GM19452 (cell line): ENCODE data around the gene CIZ1.
"Not testable (repeated sequence)": the region's sequence is repeated elsewhere in the genome, so short reads cannot be mapped to it uniquely, and the experiment has no call there.

Experiments
- ATAC-seq: cut with Tn5 transposase; IDR thresholded peaks from one replicate; pipeline ENCODE4 v1.9.1; 2021; ENCODE audit not compliant: unreplicated experiment

Gene CIZ1

DNA sequence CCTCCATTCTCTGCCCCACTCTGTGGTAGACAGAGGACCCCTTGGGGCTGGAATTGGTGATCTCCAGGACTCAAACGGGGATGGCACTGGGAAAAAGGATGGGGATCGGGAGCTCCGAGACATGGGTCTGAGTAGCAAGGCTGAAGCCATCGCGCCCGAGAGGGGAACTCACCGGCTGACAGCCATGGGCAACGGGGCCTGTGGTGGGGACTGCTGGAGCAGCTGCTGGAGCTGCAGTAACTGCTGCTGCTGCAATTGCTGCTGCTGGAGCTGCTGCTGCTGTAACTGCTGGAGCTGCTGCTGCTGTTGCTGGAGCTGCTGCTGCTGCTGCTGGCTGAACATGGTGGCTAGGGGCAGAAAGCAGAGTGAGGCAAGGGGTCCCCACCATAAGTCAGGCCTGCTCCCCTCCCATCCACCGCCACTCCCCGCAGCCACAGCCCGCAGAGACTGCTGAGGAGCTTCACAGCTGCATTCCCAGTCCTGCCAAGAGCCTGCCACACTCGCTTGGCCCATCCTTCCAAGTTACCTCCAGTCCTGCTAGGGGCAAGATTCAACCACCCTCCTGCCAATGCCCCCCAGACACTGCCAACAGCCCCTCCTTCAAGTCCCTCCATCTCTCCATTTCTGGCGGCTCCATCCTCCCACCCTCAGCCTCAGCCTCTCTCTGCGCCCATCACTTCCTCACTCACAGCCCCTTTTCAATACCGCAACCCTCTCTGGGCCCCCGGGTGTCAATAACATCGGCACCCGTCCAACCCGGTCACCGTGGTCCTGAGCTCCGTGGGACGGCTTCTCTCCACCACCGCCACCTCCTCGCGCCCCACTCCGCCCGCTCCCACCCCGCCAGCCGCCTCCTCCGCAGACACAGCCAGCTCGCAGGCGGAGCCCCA lies 611 bp downstream of the CIZ1 start:
- peak; percentile 33 for ATAC-seq

DNA sequence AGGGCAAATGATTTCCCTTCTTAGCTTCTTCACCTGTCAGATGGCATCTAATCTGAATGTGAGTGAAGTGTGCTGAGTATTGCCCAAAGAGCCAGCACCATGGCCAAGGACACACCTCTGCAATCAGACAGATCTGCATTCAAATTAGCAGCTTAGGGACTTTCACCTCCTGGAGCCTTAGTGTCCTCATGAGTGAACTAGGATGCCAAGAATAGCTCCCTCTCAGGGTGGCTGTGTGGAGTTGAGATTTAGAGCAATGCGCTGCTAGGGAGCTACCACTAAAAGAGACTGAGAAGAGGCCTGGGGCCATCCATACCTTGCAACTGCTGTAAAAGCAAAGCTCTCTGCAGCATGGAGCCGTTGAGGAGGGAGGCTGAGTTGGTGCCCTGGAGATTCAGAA lies 1.4 kb downstream of the CIZ1 start:
- ATAC-seq: no peak

DNA sequence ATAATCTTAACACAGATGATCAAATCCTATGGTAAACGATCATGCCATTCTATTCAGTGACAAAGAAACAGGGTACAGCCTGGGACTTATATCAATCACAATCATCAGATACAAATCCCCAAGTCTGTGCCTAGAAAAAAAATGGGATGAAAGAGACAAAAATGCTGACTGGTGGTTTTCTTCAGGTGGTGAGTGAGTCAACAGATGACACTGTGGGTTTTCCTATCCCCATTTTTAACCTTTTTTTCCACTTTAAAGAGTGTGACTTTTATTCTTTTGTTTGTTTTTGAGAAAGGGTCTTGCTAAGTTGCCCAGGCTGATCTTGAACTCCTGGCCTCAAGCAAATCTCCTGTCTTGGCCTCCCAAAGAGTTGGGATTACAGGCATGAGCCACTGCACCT lies 3.2 kb downstream of the CIZ1 start:
- no peak for ATAC-seq

DNA sequence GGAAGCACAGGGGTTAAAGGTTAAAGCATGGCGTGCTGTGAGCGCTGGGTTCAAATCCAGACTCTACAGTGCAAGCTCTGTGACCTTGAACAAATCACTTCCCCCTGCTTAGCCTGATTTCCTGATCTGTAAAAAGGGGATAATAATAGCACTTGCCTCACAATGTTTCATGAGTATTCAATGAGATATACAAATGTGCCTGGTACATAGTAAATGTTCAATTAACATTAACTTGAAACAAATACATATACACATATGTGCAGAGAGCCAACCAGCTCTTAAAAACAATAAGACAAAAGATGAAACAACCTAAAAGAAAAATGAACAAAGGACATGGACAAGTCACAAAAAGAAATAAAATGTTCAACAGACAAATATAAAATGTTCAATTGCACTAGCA lies 4.0 kb downstream of the CIZ1 start:
- ATAC-seq: no peak

DNA sequence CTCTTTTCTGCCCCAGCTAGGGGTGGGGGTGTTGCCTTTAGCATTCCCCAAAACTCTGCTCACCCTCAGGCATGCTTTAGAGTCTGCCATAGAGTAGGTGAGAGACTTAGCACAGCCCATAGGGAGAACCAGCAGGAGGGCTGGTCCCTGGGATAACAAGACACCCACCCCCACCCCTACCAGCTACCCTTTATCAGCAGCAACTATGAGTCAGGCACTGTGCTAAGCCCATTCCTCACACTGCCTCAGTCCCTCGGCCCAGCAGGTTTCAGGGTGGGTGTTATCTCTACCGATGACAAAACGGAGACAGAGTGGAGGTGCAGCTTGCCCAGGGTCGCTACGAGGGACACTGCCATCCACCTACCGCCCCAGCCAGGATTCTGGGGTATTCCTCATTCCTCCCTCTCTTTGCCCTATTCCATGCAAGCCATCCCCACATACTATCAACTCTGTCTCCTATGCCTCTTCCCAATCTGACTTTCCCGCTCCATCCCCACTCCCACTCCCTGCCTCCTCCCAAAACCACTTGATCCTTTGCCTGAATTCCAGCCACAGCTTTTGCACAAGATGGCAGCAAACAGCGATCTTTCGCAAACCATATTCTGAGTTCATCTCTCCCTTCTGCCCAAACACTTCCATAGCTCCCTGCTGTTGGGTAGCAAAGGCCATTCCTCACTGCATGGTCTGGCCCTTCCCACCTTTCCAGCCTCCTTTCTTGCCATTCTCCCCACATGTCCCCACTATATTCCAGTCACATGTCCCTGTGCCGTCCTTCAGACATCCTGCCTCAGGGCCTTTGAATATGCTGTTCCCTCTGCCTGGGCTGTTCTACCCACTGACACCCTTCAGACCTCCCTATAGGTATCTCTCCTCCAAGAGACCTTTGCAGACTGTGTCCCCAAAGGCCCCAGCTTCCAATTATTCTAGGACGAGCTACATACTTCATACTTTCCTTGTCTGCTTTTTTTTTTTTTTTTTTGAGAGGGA lies 5.1 kb downstream of the CIZ1 start:
- no peak for ATAC-seq

DNA sequence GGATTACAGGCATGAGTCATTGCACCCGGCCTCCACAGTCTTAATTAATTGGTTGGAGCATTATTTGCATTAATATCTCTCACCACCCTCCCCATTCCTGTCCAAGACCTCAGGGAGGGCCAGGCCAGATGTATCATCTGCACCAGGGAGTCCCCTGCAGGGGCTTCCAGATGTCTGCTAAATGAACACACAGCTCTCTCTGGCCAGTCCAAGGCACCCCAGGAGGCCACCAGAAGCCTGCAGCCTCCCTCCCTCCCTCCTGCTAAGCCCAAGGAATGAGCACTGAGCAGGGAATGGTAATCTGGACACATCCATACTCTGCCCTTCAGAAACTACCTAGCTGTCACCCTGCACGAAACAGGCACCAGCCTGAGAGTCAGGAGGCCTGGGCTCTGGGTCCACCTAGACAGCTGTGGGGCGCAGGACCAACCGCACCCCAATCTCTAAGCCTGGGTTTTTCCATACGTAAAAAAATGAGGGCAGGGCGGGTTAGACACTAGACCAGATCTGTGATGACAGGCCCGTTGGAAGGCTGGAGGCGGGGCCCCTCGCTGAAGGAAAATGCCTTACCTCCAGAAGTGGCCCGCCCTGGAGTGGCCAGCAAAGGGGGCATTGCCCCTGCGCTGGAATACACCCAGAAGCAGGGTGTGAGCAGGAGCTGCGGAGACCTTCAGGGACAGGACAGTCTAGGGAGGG lies 8.3 kb downstream of the CIZ1 start:
- ATAC-seq: no peak

DNA sequence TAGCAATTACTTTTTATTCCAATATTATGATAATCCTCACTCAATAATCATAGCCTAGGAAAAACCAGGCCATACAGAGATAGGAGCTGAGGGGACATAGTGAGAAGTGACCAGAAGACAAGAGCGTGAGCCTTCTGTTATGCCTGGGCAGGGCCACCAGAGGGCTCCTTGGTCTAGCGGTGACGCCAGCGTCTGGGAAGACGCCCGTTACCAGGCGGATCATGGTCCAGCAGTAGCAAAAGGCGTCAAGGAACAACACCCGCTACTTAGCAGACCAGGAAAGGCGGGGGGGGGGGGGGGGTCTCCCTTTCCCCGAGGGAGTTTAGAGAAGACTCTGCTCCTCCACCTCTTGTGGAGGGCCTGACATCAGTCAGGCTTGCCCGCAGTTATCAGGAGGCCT lies 9.9 kb downstream of the CIZ1 start:
- not testable (repeated sequence) for ATAC-seq

DNA sequence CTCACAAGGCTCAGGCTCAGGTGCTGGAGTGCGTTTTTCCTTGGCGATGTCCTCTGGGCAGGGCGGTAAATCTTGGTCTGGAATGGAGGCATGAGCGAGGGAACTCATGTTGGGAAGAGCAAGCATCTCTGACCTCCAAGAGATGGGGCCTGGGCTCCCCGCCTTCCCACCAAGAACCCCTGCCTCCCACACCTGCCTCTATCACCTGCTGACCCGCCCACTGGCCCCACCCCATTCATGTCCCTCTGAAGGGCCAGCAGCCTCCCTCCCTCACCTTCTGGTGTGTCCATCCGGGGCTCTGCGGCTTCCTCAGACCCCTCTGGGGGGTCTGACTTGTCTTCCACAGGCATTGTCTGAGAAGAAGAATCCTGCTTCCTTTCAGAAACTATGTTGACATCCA lies 10.9 kb downstream of the CIZ1 start:
- ATAC-seq: no peak

DNA sequence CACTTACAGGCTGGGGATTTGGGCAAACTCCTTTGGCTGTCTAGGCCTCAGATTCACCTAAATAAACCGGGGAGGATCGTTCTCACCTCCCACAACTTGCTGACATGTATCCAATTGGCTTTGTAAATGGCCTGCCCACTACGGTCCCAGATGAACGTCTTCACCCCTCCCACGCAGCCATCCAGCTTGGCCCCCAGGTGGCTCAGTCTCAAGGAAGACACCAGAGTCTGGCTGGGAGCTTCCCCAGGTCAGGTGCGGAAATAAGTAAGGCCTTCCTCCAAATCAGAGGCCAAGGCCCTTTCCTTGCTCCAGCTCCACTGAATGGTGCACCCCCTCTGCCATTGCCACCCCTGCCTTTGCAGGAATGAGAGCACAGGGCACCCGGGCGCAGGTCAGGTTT lies 11.4 kb downstream of the CIZ1 start:
- no peak for ATAC-seq

DNA sequence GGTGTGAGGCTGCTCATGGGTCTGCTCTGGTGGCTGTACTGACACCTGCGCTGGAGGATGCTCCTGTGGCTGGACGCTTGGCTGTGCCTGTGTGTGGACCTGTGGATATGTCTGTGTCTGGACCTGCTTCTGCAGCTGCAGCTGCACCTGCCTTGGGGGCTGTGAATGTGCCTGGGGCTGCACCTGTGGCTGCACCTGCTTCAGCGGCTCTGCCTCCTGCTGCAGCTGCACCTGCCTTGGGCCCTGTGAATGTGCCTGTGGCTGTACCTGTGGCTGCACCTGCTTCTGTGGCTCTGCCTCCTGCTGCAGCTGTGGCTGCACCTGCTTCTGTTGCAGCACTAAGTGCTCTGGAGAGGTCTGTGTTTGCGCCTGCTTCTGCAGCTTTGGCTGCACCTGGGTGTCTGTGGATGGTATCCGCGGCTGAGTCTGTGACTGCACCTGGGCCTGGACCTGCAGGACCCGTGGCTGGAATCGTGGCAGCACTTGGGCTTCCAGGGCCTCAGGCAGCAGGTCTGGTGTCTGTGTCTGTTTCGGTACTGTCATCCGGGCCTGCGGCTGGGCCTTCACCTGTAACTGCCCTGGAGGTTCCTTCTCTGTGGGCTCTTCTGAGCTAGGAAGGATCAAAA lies 12.5 kb downstream of the CIZ1 start:
- ATAC-seq: no peak

DNA sequence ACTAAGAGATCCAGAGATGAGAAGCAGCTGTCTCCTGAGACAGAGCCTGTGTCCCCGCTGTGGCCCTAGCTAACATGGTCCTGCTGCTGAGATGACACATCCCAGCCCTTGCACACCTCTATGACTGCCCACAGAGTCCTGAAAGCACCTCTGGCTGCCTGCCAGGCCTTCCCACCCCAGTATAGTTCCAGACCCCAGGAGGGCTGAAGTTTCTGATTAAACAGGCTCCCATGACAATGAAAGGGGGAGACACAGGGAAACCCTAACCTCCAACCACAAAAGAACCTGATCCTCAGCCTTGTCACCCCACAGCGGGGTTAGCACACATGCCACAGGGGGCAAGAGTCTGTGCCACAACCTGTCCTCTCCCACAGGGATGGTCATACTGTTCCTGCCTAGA lies 15.6 kb downstream of the CIZ1 start:
- no peak for ATAC-seq

DNA sequence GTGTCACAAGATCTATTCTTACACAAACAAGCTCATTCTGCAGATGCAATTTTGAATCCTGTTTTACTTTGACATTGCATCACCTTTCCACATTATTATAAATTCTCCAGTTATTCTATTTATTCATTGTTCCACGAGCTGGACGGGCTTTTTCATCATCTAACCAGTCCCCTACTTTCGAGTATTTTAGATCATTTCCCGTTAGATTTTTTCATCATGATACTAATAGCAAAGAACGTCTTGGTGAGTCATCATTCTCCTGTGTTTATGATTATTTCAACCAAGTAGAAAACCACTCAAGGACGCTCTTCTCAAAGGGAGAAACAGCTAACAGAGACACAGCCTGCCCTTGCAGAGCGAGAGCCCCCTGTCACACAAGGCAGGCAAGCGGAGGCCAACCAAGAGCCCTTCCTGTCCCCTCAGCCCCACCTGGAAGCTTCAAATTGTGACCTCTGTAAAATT lies 16.2 kb downstream of the CIZ1 start:
- ATAC-seq: no peak

DNA sequence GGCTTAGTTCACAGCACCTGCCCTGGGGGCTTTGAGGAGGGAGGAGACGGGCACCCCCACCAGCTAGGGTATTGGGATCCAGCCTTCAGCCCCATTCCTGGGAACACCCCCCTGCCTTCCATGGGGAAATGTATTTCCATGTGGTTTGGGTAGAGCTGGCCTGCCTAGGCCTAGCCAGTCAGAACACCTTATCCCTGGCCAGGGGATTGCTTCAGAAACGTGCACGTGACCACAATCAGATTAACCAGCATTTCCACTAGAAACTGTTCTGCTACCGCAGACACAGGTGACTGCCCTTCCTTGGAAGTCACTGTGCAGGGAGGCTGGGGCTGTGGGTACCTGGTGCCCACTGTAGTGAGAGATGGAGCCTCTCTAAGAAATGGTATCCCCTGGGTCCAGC lies 17.3 kb downstream of the CIZ1 start:
- ATAC-seq: no peak

DNA sequence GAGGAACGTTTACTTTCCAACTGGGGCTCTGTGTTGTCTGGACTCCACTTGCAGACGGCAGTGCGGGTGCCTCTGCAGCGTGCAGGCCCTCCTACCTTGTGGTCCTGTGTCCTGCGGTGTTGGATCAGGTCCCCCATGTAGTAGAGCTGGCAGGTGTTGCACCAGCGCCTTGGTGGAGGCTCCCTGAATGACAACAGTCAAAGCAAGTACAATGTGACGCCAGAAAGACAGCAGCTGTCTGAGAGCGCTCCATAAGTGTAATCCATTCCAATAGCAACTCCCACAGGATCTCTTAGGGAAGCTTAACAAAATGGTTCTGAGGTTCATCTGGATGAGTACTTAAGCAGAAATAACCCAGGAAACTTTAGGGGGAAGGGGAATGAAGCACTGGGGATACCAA lies 21.4 kb downstream of the CIZ1 start:
- ATAC-seq: no peak

DNA sequence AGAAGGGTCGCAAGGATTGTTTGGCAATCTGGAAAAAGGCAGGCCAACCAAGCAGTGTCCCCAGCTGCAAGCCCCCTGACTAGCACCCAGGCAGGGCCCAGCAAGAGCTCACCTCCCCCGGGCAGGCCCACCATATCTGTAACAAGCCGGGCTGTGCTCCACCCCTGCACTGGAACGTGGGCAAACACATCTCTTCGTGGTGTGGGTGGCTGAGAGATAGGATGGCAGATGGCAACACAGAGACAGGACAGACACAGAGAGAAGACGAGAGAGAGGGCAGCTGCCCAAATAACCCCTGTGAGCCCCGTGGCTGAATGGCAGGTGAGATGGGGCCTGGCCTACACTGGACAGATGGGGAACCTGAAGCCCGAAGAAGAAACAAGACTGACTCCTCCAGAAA lies 21.9 kb downstream of the CIZ1 start:
- no peak for ATAC-seq

DNA sequence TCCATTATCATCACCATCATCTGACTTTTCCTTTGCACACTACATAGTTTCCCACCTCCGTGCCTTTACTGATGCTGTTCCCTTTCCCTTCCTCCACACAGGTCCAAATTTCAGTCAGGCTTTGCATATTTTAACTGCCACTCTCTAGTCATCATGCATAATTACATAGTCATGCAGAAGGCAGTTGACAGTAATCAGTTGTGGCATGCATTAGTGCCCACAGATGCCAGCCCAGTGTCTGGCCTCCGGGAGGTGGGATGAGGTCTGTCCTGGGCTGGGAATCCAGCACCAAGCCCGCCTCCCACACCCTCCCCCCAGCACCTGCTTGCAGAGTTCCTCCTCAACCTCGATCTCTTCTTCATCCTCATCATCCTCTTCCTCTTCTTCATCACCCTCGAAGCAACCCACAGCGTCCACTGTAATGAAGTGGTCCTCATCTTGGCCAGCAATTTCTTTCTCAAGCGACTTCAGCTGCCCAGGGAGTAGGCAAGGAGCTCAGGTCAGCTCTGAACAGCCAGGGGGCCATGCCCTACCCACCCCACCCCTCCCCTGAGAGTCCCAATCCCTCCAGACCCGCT lies 22.6 kb downstream of the CIZ1 start:
- ATAC-seq: no peak

DNA sequence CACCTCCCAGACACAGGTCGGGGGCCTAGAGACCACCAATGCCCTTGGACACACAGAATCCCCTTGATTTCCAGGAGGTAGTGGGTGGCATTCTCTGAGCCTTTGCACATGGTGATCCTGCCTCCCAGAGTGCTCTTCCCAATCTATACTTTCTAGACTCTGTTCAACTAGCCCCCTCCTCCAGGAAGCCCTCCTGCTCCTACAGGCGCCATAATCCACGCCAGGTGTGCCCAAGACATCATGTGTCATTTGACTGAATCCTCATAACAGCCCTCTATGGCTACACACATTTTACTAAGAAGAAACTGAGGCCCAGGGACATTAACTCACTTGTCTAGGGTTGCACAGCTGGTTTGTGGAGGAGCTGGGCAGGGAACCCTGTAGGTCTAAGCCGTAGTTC lies 24.2 kb downstream of the CIZ1 start:
- ATAC-seq: no peak

DNA sequence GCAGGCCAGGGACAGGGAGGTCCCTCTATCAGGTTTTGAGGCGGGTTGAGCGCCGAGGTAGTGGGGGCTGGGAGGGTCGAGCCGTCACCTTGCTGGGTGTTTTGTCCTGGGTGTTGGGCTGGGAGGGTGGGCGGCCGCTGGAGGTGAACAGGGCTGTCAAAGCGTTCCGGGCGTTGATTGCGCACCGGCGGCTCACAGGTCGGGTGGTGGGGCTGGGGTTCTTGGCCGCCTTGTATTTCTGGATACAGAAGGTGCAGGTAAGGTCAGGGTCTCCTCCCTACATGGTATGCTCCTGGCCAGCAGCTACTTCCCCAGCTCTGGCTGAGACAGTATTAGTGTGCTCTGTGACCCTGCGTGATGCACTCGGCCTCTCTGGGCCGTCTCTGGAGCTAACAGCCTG lies 25.2 kb downstream of the CIZ1 start:
- no peak for ATAC-seq

DNA sequence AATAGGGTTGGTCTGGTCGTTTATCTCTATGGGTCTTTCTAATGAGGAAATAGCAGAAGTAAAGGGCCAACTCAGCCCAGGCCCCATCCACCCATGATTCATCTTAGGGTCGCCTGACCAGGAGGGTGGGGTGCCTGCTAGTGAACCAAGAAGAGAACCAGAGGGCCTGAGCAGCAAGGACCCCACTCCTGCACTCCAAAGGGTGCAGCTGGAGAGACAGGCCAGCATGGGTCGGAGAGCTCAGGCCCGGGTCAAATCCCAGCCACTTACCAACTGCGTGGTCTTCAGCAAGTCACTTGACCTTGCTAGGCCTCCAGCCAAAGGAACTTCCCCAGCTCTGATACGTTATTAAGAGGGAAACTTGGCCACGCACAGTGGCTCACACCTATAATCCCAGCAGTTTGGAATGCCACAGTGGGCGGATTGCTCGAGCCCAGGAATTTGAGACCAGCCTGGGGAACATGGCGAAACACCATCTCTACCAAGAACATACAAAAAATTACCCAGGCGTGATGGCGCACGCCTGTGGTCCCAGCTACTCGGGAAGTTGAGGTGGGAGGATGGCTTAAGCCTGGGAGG lies 27.0 kb downstream of the CIZ1 start:
- no peak for ATAC-seq
